ENCODE data around the gene UNC13A.

- no peak for TF ChIP-seq ZFP30 (CRISPR knock-in tag; IDR thresholded peaks at IDR 0.05)
- TF ChIP-seq PATZ1 (CRISPR knock-in tag; IDR thresholded peaks at IDR 0.05; ENCODE audit: borderline replicate concordance), result no peak
- TF ChIP-seq GLIS3 (CRISPR knock-in tag; IDR thresholded peaks at IDR 0.05), result no peak
Measured at GRCh38 chr19:17629760-17630159, 58.4 kb downstream of the UNC13A start.
